Measurements from ENCODE around the gene PKP1. TPM values are rescaled to one million over a fixed set of nuclear protein-coding genes. Genes with fewer than 3 reads are reported as not detected.

The PKP1 gene
- total and polyA plus RNA-seq, 3 donors from 2014 or later = 0.11 to 0.63 (median 0.50) TPM

- H3K27me3 ChIP-seq = no peaks in the 10 kb centered on the region
- DNase-seq = no peak
- no peak overlapping the region for H3K27ac ChIP-seq
- 61 to 63% methylated on average over 2 of the region's 2 CpGs for WGBS, 2 donors
- H3K4me1 ChIP-seq = no peaks in the 10 kb centered on the region
- intact Hi-C loops (cut with DNase I; ENCODE audit: low total_unique reads) = no loop called here
- TF ChIP-seq POLR2A (IDR thresholded peaks at IDR 0.05) (no peak), CTCF (IDR thresholded peaks at IDR 0.05) (no peak)
- no peak overlapping the region for H3K4me3 ChIP-seq
- H3K36me3 ChIP-seq (ENCODE audit: low read depth, missing control alignments) = no peaks in the 10 kb centered on the region
- H3K9me3 ChIP-seq = no peaks in the 10 kb centered on the region
Measured at GRCh38 chr1:201346987-201347386, 63.7 kb downstream of the PKP1 start.

GRCh38 chr1:201347498-201348210 is 64.3 kb downstream of the PKP1 start:
- WGBS, 2 donors = 54 to 73% methylated on average over 7 of the region's 7 CpGs
- Histone ChIP-seq H3K4me3 (no peak overlapping the region), H3K9me3 (no peaks in the 10 kb centered on the region), H3K4me1 (no peaks in the 10 kb centered on the region), H3K27me3 (no peaks in the 10 kb centered on the region), H3K27ac (no peak overlapping the region), H3K36me3 (ENCODE audit: low read depth, missing control alignments) (no peaks in the 10 kb centered on the region)
- no peak for DNase-seq
- intact Hi-C loops (cut with DNase I; ENCODE audit: low total_unique reads) = no loop called here
- no peak for TF ChIP-seq CTCF (IDR thresholded peaks at IDR 0.05)
- TF ChIP-seq POLR2A (IDR thresholded peaks at IDR 0.05) = no peak

- intact Hi-C loops (cut with DNase I; ENCODE audit: low total_unique reads) = no loop called here
- TF ChIP-seq POLR2A (IDR thresholded peaks at IDR 0.05) = no peak
- peak in 1 of 3 experiments; percentile 33 for TF ChIP-seq CTCF (IDR thresholded peaks at IDR 0.05)
- H3K27ac ChIP-seq = no peak overlapping the region
- 53 to 61% methylated on average over 6 of the region's 6 CpGs for WGBS, 2 donors
- H3K27me3 ChIP-seq = no peaks in the 10 kb centered on the region
- H3K36me3 ChIP-seq (ENCODE audit: low read depth, missing control alignments) = no peaks in the 10 kb centered on the region
- no peaks in the 10 kb centered on the region for H3K9me3 ChIP-seq
- H3K4me1 ChIP-seq = no peaks in the 10 kb centered on the region
- no peak overlapping the region for H3K4me3 ChIP-seq
- peak; percentile 19 for DNase-seq
Measured at GRCh38 chr1:201348211-201348566, 64.9 kb downstream of the PKP1 start.

- no peak for TF ChIP-seq CTCF (IDR thresholded peaks at IDR 0.05)
- no peak for TF ChIP-seq POLR2A (IDR thresholded peaks at IDR 0.05)
- no peak for DNase-seq
- WGBS, 2 donors = 81 to 88% methylated on average over 4 of the region's 4 CpGs
Measured at GRCh38 chr1:201349092-201349491, 65.8 kb downstream of the PKP1 start.

GRCh38 chr1:201350361-201350725 is 67.0 kb downstream of the PKP1 start:
- Histone ChIP-seq H3K27me3 (no peaks in the 10 kb centered on the region), H3K4me3 (no peak overlapping the region), H3K9me3 (no peaks in the 10 kb centered on the region), H3K27ac (no peak overlapping the region), H3K4me1 (no peaks in the 10 kb centered on the region), H3K36me3 (ENCODE audit: low read depth, missing control alignments) (no peaks in the 10 kb centered on the region)
- intact Hi-C loops (cut with DNase I; ENCODE audit: low total_unique reads) = no loop called here
- WGBS, 2 donors = 54 to 57% methylated on average over 2 of the region's 2 CpGs
- DNase-seq = no peak
- TF ChIP-seq CTCF (IDR thresholded peaks at IDR 0.05) = no peak
- no peak for TF ChIP-seq POLR2A (IDR thresholded peaks at IDR 0.05)

More at GRCh38 chr1:201349092-201349491, 65.8 kb downstream of the PKP1 start:
- Histone ChIP-seq H3K27me3 (no peaks in the 10 kb centered on the region), H3K4me1 (no peaks in the 10 kb centered on the region), H3K4me3 (no peak overlapping the region), H3K9me3 (no peaks in the 10 kb centered on the region), H3K27ac (no peak overlapping the region), H3K36me3 (ENCODE audit: low read depth, missing control alignments) (no peaks in the 10 kb centered on the region)
- intact Hi-C loops (cut with DNase I; ENCODE audit: low total_unique reads) = no loop called here

Measured in testis (tissue), 3 donors.